M059J (cell line): ENCODE measurements around the gene ZFP36L1. TPM values are rescaled to one million over a fixed set of nuclear protein-coding genes. Genes with fewer than 3 reads are reported as not detected.
A peak's percentile ranks its signal among the peaks of the same experiment; 100 is the strongest.

Experiments used
- DNase-seq: peaks from one replicate; pipeline ENCODE4 v3.0.0-alpha.2; 2012; ENCODE audit warnings: low read depth
- total RNA-seq: library from RNA; depleted of rRNA; stranded (reverse); fragments of >200 nt; shearing (Covaris generic); gene quantifications from 2 replicates; pipeline ENCODE4 v1.2.3, GENCODE V29; 2014; rRNA removed

The ZFP36L1 gene
- total RNA-seq = 63.5 and 154 TPM in 2 replicates

GRCh38 chr14:68792979-68793733 is at the start of gene ZFP36L1:
Gene ZFP36L1, minus strand, starts transcription at chr14:68793067. Its CDS starts 129 bp downstream, at chr14:68792938.
- DNase-seq = peak; percentile 97

- peak; percentile 22 for DNase-seq
These were observed 49.4 kb upstream of the ZFP36L1 start for GRCh38 chr14:68842298-68842697.

- DNase-seq = peak; percentile 73
These were observed 48.3 kb upstream of the ZFP36L1 start for GRCh38 chr14:68841016-68841809.

GRCh38 chr14:68840454-68840853 is 47.6 kb upstream of the ZFP36L1 start:
- DNase-seq = peak; percentile 37

GRCh38 chr14:68836082-68836481 is 43.2 kb upstream of the ZFP36L1 start:
- DNase-seq = no peak

GRCh38 chr14:68834816-68835215 is 41.9 kb upstream of the ZFP36L1 start:
- no peak for DNase-seq

- DNase-seq = no peak
These were observed 35.8 kb upstream of the ZFP36L1 start for GRCh38 chr14:68828698-68829097.

- no peak for DNase-seq
These were observed 32.9 kb upstream of the ZFP36L1 start for GRCh38 chr14:68825729-68826128.

- peak; percentile 77 for DNase-seq
These were observed 31.9 kb upstream of the ZFP36L1 start for GRCh38 chr14:68824517-68825347.

- DNase-seq = no peak
These were observed 31.3 kb upstream of the ZFP36L1 start for GRCh38 chr14:68824207-68824516.

GRCh38 chr14:68823434-68824206 is 30.8 kb upstream of the ZFP36L1 start:
- DNase-seq = no peak

- DNase-seq = no peak
These were observed 30.1 kb upstream of the ZFP36L1 start for GRCh38 chr14:68822926-68823325.

GRCh38 chr14:68822132-68822651 is 29.3 kb upstream of the ZFP36L1 start:
- DNase-seq = no peak

- no peak for DNase-seq
These were observed 28.3 kb upstream of the ZFP36L1 start for GRCh38 chr14:68820999-68821683.

- no peak for DNase-seq
These were observed 27.7 kb upstream of the ZFP36L1 start for GRCh38 chr14:68820536-68820935.

- no peak for DNase-seq
These were observed 27.3 kb upstream of the ZFP36L1 start for GRCh38 chr14:68820119-68820518.

- DNase-seq = peak; percentile 88
These were observed 26.4 kb upstream of the ZFP36L1 start for GRCh38 chr14:68819260-68819691.

- DNase-seq = no peak
These were observed 24.8 kb upstream of the ZFP36L1 start for GRCh38 chr14:68817506-68818212.

GRCh38 chr14:68816943-68817430 is 24.1 kb upstream of the ZFP36L1 start:
- no peak for DNase-seq
